Caki2 (cell line): ENCODE measurements around the gene HRH3. TPM values are rescaled to one million over a fixed set of nuclear protein-coding genes. Genes with fewer than 3 reads are reported as not detected.

ENCODE experiments used
- DNase-seq: peaks from one replicate; pipeline ENCODE4 v3.0.0-alpha.2; 2015; ENCODE audit warnings: low read depth
- in situ Hi-C: cut with HindIII; loops from 2 replicates; pipeline ENCODE4 v1.10.0; 2016; ENCODE audit warnings: low sequenced_read_pairs, low pct_unique_long_range_greater_than_20kb, mixed read lengths
- total RNA-seq: library from RNA; depleted of rRNA; stranded (reverse); fragments of >200 nt; shearing (Covaris generic); gene quantifications from 2 replicates; pipeline ENCODE4 v1.2.3, GENCODE V29; 2014; ENCODE audit warnings: low replicate concordance; rRNA removed

HRH3 gene
- total RNA-seq, 1 experiment from 2014 or later, result not detected

- no peak for DNase-seq
- in situ Hi-C loops, result no loop called here
Observed at GRCh38 chr20:62174021-62174804, 45.9 kb downstream of the HRH3 start.

- in situ Hi-C loops, result no loop called here
- DNase-seq, result no peak
Observed at GRCh38 chr20:62172666-62173065, 47.4 kb downstream of the HRH3 start.

GRCh38 chr20:62171245-62171644 lies 48.8 kb downstream of the HRH3 start:
- in situ Hi-C loops, result no loop called here
- no peak for DNase-seq

GRCh38 chr20:62170536-62170935 lies 49.5 kb downstream of the HRH3 start:
- no peak for DNase-seq
- in situ Hi-C loops, result no loop called here

GRCh38 chr20:62168890-62169435 lies 51.1 kb downstream of the HRH3 start:
- no peak for DNase-seq
- in situ Hi-C loops, result no loop called here

GRCh38 chr20:62168061-62168460 lies 52.0 kb downstream of the HRH3 start:
- in situ Hi-C loops, result no loop called here
- no peak for DNase-seq

GRCh38 chr20:62167474-62167873 lies 52.6 kb downstream of the HRH3 start:
- in situ Hi-C loops, result no loop called here
- no peak for DNase-seq

- DNase-seq, result no peak
- in situ Hi-C loops, result no loop called here
Observed at GRCh38 chr20:62165762-62166399, 54.2 kb downstream of the HRH3 start.

Other genes with a start within 250 kb of the HRH3 start
- 3.7 and 6.0 TPM in 2 replicates for gene TAF4, start 154.4 kb downstream of the HRH3 start, total RNA-seq
- 57.4 and 65.1 TPM in 2 replicates for gene LSM14B, start 97.8 kb downstream of the HRH3 start, total RNA-seq
- 687 and 810 TPM in 2 replicates for gene PSMA7, start 76.9 kb downstream of the HRH3 start, total RNA-seq
- gene SS18L1, start 76.5 kb downstream of the HRH3 start, total RNA-seq, result 7.1 and 8.2 TPM in 2 replicates
- gene MTG2, start 37.2 kb downstream of the HRH3 start, total RNA-seq, result 21.8 and 31.6 TPM in 2 replicates
- gene OSBPL2, start 18.2 kb upstream of the HRH3 start, total RNA-seq, result 14.0 and 17.9 TPM in 2 replicates
- 213 and 243 TPM in 2 replicates for gene ADRM1, start 82.7 kb upstream of the HRH3 start, total RNA-seq
- gene LAMA5, start 147.0 kb upstream of the HRH3 start, total RNA-seq, result 59.3 and 63.3 TPM in 2 replicates
- 2,013 and 2,296 TPM in 2 replicates for gene RPS21, start 166.8 kb upstream of the HRH3 start, total RNA-seq
- gene CABLES2, start 187.0 kb upstream of the HRH3 start, total RNA-seq, result 3.3 and 5.9 TPM in 2 replicates
- gene RBBP8NL, start 207.3 kb upstream of the HRH3 start, total RNA-seq, result not detected in 2 replicates